ENCODE data around the gene CPOX. TPM values are rescaled to one million over a fixed set of nuclear protein-coding genes. Genes with fewer than 3 reads are reported as not detected.
A peak's percentile ranks its signal among the peaks of the same experiment; 100 is the strongest.

CPOX gene
- total and polyA plus RNA-seq, 11 donors, result 7.7 to 13.6 (median 12.4) TPM

DNA sequence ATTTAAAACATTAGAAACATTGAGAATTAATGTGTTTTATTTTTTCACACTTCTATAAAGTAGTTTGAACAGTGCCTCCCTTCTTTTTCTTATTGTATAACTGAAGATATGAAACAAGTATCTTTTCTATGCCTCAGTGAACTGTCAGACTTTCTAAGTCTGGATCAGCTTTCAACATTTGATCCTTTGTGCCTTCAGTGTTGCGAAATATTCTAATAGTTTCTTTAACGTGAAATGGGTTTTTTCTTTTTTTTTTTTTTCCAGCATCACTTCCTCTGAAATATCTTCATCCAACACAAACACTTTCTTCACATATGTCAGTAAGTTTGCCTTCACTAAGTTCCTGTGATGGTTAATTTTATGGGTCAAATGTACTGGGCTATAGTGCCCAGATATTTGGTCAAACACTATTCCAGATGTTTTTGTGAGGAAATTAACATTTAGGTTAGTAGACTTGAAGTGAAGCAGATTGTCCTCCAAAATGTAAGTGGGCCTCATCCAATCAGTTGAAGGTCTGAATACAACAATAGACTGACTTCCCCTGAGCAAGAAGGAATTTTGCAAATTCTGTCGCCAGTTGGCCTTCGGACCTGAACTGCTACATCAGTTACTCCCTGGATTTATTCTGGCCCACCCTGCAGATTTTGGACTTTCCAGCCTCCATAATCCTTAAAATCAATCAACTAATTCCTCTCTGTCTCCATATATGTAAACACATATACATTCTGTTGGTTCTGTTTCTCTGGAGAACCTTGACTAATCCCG lies 6.4 kb upstream of the CPOX start:
- WGBS, 4 donors, result 78 to 80% (median 79%) methylated on average over 5 of the region's 5 CpGs

GRCh38 chr3:98598492-98598891 lies 5.1 kb upstream of the CPOX start:
- no peak overlapping the region for H3K27ac ChIP-seq
- H3K4me1 ChIP-seq, result peaks cover 0 to 15% (median 0%) of the 10 kb centered on the region in 12 donors
- no peaks in the 10 kb centered on the region for H3K36me3 ChIP-seq
- intact Hi-C loops (cut with DNase I), result loop anchor here in 3 of 10 donors (10.0 kb wide), 2 partner anchors 74 to 396 kb away; partner anchors contain the start of gene CLDND1 (in 1 of the 3)
- TF ChIP-seq POLR2A (IDR thresholded peaks at IDR 0.05), result no peak
- TF ChIP-seq, protein P1, sequence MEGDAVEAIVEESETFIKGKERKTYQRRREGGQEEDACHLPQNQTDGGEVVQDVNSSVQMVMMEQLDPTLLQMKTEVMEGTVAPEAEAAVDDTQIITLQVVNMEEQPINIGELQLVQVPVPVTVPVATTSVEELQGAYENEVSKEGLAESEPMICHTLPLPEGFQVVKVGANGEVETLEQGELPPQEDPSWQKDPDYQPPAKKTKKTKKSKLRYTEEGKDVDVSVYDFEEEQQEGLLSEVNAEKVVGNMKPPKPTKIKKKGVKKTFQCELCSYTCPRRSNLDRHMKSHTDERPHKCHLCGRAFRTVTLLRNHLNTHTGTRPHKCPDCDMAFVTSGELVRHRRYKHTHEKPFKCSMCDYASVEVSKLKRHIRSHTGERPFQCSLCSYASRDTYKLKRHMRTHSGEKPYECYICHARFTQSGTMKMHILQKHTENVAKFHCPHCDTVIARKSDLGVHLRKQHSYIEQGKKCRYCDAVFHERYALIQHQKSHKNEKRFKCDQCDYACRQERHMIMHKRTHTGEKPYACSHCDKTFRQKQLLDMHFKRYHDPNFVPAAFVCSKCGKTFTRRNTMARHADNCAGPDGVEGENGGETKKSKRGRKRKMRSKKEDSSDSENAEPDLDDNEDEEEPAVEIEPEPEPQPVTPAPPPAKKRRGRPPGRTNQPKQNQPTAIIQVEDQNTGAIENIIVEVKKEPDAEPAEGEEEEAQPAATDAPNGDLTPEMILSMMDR (IDR thresholded peaks at IDR 0.05), result no peak
- no peak overlapping the region for H3K4me3 ChIP-seq
- no peaks in the 10 kb centered on the region for H3K27me3 ChIP-seq
- WGBS, 4 donors, result 78 to 91% (median 85%) methylated on average over 2 of the region's 2 CpGs
- no peak for DNase-seq
- no peaks in the 10 kb centered on the region for H3K9me3 ChIP-seq
- ATAC-seq, result no peak

More for the DNA sequence above, 6.4 kb upstream of the CPOX start:
- no peak for ATAC-seq
- DNase-seq, result no peak
- peaks cover 0 to 9% (median 0%) of the 10 kb centered on the region in 12 donors for H3K4me1 ChIP-seq
- no peak overlapping the region for H3K4me3 ChIP-seq
- intact Hi-C loops (cut with DNase I), result loop anchor here in 9 of 10 donors (2.0 to 10.0 kb wide), 10 partner anchors 75 to 1152 kb away; partner anchors contain the start of gene CLDND1 (in 1 of the 9)
- H3K27ac ChIP-seq, result peak overlapping the region in 1 of 12 donors; percentile 23
- no peaks in the 10 kb centered on the region for H3K36me3 ChIP-seq
- TF ChIP-seq, protein P1 (IDR thresholded peaks at IDR 0.05), result no peak
- TF ChIP-seq POLR2A (IDR thresholded peaks at IDR 0.05), result no peak
- no peaks in the 10 kb centered on the region for H3K27me3 ChIP-seq
- H3K9me3 ChIP-seq, result no peaks in the 10 kb centered on the region

DNA sequence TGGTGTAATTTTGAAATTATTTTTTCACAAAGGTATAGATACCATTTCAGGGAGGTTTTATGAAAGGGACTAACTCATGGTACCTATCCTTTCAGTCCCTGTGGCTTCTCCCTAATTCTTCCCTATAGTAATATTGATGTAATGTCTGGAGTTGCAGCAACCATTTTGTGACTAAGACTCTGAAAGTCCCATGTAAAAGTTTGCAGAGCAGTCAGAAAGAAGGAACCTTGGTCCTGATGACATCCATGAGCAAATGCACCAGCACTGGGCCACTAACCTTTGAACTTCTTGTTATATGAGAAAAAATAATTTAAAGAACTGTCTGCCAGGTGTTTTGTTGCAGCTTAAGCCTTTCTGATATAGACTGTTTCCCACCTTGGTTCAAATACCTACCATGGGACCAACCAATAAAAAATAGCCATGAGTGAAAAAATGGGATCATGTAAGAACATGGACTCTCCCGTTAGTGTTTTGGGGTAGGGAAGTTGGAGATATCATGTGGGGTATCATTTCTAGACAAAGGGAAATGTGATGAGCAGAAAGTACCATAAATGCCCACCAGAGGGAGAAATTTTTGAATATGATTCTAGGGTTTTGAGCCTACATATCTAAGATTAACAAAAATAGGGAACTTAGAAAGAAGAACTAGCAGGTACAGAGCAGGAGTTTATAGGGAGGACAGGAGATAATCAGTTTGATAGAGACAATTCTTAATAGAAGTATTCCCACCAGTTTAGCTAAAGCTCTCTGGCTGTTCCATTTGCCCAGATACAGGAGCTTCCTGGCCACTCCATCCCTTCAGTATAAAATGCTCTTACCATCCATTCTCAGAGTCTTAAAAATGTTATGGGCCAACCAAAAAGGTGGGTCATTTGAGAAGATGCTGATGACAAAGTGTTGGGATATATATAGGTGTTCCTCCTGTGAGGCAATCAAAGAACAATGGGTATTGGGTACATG lies 3.4 kb upstream of the CPOX start:
- no peaks in the 10 kb centered on the region for H3K36me3 ChIP-seq
- no peak for TF ChIP-seq POLR2A (IDR thresholded peaks at IDR 0.05)
- TF ChIP-seq, protein P1 (IDR thresholded peaks at IDR 0.05), result peak; percentile 46 to 78 (median 64)
- intact Hi-C loops (cut with DNase I), result loop anchor here in 3 of 10 donors (10.0 kb wide), 2 partner anchors 72 to 398 kb away; partner anchors contain the start of gene CLDND1 (in 1 of the 3)
- no peak for ATAC-seq
- H3K9me3 ChIP-seq, result no peaks in the 10 kb centered on the region
- H3K27me3 ChIP-seq, result no peaks in the 10 kb centered on the region
- no peak overlapping the region for H3K4me3 ChIP-seq
- WGBS, 4 donors, result 26 to 31% (median 29%) methylated on average over 1 of the region's 1 CpG
- DNase-seq, result no peak
- H3K4me1 ChIP-seq, result peaks cover 4 to 22% (median 8%) of the 10 kb centered on the region in 12 donors
- H3K27ac ChIP-seq, result no peak overlapping the region

Data from heart left ventricle (tissue), 16 donors.